GM18870 (cell line): ENCODE measurements around the gene HPCAL4.

Source experiments
- ATAC-seq: cut with Tn5 transposase; IDR thresholded peaks from one replicate; pipeline ENCODE4 v1.9.1; 2021; ENCODE audit warnings: moderate library complexity; ENCODE audit not compliant: unreplicated experiment

The HPCAL4 gene

DNA sequence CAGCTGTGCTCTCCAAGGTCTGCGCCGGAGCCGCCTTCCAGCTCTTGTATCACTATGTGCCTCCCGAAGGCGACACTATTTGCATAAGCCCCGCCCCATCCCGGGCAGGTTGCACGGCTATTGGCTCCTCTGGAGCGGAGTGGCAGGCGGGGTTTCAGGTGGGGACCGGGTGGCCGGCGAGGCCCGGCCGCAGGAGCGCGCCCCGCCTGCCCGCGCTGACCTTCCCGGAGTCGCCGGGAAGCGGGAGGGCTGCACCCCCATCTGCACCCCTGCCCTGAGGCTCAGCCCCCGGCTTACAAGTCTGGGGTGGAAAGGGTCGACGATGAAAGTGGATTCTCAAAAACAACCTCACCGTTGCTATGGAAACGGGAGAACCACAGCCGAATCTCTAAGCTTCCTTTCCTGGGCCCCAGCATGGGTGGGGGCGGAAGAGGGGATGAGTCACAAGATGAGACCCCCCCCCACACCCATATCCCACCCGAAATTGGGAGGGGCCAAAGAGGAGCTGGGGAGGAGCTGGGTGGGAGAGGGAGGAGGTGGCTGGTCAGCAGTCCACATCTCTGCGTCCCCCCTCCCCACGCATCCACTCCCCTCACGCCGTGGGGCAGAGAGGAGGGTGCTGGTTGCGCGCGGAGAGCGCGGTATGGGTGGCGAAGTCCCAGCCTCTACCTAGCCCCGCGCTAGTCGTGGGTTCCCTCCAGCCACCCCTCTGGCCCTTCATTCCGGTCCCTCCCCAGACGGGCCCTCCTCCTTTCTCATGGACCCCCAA lies at the start of gene HPCAL4:
Gene HPCAL4 (minus strand): TSS at position 51 of the 769 bp plus-strand sequence. CDS start 6,830 bp downstream, outside the sequence.
- no peak for ATAC-seq

DNA sequence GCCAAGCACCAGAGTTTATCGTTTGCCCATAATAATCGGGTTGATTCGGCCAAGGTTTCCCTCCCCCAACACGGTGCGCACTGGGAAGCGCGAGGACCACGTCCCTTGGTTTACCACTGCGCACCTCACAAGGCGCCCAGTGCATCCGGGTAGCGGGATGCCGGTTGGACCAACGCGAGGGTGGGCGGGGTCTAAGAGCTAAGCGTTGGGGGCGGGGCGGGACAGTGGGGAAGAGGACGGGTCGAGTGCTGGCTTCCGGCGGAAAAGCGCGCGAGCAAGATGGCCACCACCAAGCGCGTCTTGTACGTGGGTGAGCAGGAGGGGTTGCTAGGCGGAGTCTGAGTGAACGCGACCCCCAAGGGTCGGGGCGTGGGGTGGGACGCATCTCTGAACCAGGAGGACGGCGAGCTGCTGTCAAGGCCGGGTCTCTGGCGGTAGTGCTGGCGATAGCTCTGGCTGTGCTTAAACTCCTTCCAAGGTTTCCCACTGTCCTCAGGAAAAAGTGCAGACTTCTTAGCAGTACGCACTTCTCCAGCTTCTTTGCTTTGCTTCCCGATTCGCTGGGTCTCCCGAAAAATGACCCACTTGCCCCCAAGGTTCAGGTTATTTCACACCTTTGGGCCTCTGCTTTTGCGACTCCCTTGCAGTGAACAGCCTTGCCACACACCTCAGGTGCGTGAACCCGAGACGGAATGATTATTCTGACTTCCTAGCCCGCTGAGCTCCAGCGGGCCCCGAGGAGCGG lies 47.6 kb upstream of the HPCAL4 start, which contains the start of gene PPIE:
Gene PPIE (plus strand): TSS at position 261 of the 745 bp plus-strand sequence. CDS start 19 bp downstream, at position 280.
- no peak for ATAC-seq

DNA sequence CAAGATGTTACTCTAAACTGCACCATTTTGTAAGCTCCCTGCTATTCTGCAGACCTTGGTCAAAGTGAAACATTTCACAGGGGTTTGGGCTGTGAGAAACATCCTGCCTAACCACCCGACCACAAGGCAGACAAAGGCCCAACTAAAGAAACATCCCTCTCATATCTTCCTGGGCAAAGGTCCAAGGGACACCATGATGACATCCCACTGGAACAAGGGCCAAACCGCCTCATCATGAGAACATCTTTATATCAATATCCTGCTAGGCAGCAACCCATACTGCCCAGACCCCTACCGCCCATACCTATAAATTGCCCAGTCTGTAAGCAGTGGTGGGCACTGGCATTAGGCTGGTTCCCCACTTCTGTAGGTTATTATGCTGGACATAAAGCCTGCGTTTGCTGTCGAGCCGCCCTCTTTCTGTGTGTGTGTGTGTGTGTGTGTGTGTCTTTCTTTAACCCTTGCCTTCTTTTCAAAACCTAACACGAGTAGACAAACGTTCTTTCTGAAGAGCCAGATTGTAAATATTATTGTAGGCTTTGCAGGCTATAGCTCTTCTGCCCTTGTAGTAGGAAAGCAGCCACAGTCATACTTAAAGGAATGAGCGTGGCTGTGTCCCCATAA lies 46.4 kb upstream of the HPCAL4 start:
- ATAC-seq: no peak

DNA sequence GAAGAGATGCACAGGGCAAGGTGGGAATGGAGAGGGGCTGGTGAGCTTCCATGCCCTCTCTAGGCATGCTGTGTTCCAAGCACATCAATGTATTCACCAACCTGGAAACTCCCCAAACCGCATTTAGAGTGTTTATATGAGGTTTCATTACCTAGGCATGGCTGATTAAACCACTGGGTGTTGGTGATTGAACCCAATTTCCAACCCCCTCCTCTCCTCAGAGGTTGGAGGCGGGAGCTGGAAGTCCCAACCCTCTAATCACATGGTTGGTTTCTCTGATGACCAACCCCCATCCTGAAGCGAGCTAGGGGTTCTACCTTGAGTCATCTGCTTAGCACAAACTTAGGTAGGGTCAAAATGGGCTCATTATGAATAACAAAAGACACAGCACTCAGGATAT lies 44.5 kb upstream of the HPCAL4 start:
- no peak for ATAC-seq

DNA sequence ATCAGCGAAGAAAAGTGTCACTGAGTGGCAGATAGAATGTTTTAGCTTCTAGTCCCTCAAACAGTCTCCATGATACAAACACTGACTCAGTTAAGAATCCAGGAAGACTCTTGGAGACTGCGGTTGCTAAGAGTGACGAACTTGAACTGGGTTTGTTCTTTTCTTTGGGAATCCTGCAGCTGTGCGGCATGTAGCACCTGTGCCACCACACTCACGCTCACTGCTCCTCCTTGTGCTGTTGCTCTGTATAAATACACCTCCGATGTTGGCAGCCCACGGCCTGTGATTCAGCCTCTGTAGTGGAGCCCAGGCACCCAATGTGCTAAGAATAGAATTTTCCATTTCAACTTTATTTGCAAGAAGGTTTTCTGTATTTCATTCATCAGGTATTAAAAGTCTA lies 41.9 kb upstream of the HPCAL4 start:
- ATAC-seq: no peak

DNA sequence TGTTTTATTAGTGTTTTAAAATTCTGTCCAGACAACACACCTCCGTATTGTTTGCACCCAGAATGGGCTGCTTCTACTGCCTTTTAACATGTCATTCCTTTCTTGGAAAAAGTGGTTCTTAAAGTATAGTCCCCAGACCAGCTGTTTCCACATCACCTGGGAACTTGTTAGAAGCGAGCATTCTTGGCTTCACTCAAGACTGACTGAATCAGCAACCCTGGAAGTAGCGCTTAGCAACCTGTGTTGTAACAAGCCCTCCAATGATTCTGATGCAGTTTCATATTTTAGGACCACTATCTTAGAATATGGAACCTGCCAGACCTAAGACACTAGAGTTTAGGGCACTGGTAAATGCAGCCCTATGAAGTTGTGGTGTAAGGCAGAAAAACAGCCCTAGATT lies 41.5 kb upstream of the HPCAL4 start:
- no peak for ATAC-seq

DNA sequence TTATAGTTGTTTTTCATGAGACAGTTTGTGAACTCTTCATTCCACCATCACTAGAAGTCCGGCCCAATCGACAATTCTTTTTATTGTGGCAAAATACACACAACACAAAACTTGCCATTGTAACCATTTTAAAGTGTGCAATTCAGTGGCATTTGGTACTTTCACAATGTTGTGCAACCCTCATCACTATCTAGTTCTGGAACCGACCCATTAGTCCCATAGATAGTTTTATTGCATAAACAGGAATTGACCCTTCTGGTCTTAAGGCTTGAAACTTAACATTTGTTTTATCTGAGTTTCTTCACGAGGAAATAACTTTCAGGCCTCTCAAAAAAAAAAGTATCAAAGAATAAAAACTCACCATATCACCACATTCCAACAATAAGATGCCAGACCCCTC lies 38.6 kb upstream of the HPCAL4 start:
- no peak for ATAC-seq

DNA sequence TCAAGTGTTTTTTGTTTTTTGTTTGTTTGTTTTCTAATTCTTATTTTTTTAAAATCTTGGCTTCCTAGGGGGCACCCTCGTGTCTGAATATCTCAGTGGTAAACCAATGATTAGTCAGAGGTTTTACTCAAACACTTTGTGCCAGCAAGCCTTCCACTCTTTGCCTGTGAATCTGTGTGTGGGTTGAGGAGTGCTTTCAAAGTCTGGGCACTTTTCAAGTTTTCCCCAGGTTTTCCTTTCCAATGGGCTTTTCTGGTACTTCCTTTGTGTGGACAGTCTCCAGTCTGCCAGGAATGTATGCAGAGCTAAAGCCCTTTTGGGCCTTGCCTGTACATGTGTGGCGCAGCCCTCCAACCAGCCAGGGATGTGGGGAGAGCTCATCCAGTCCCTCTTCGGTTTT lies 37.8 kb upstream of the HPCAL4 start:
- ATAC-seq: no peak

DNA sequence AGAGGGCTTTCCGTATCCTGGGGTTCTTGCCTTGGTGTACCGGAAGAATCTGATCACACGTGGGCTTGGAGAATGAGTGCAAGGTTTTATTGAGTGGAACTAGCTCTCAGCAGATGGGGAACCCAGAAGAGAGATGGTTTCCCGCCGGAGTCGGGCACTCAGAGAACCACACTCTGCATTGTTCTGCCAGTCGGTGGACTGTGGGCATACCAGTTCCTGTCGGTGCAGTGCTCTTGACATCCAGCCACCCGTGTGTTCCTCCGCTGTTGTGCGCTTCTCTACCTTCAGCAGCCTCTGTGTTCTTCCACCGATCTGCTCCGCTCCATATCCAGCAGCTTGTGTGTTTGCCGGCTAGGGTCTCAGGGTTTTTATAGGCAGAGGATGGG lies 36.7 kb upstream of the HPCAL4 start:
- no peak for ATAC-seq

DNA sequence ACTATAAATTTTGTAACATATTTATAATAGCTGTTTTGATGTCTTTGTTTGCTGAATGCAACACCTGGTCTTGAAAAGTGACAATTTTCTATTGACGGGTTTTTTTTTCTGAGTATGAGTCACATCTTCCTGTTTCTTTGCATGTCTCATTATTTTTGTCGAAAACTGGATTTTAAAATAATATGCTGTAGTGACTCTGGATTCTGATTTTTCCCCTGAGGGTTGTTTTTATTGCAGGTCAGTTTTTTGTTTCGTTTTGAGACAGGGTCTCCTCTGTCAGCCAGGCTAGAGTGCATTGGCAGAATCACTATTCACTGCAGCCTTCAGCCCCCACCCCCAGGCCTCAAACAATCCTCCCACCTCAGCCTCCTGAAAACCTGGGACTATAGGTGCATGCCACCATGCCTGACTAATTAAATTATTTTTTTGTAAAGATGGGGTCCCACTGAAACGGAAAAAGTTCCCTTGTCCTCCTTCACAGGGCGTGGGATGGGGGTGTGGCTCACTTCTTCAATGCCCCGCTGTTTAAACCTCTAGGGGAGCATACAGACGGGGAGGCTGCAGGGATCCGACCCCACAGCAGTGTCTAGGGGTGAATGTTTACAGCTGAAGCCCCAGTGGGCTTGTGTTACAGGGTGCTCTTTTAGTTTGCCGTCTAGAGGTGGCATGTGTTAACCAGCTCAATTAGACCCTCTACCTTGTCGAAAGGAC lies 36.1 kb upstream of the HPCAL4 start:
- ATAC-seq: no peak

DNA sequence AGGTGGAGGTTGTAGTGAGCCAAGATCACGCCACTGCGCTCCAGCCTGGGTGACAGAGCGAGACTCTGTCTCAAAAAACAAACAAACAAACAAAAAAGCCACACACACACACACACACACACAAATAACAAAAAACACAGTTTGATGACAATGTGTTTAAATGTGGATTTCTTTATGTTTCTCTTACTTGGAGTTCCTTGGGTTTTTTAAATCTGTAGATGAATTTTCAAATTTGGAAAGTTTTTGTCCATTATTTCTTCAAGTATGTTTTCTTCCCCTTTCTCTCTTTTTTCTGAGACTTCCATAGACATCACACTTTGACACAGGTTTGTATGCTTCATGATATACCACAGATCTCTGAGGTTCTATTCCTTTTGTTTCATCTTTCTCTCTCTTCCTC lies 35.4 kb upstream of the HPCAL4 start:
- ATAC-seq: no peak

DNA sequence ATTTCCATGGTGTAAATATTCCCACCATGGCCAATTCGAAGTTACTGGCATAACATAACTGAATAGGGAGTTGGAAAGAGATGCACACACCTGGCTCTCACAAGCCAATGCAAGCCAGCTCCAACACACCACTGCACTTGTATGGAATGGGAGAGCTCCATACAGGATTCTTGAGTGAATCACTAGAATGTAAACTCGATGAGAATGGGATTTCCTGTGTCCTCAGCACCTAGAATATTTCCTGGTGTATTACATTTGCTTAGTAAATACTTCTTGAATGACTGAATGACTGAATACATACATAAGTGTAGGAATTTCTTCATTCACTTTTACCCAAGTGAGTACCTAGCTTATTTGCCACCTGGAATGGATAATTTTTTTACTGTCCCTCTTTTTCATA lies 31.3 kb upstream of the HPCAL4 start:
- ATAC-seq: no peak

DNA sequence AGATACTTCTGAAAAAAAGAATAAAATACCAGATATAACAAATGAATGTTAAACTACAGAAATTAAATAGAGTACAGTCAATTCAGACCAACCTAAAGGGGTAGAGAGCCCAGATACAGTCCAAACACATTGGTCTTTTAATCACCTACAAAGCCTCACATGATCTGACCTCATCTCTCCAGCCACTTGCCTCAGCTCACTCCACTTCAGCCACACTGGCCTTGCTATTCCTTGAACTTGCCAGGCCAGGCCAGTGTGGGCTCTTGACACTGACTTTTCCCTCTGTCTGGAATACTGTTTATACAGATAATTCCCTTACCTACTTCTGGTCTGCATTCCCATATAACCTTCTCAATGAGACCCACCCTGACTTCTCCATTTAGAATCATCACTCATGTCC lies 30.4 kb upstream of the HPCAL4 start:
- ATAC-seq: no peak

DNA sequence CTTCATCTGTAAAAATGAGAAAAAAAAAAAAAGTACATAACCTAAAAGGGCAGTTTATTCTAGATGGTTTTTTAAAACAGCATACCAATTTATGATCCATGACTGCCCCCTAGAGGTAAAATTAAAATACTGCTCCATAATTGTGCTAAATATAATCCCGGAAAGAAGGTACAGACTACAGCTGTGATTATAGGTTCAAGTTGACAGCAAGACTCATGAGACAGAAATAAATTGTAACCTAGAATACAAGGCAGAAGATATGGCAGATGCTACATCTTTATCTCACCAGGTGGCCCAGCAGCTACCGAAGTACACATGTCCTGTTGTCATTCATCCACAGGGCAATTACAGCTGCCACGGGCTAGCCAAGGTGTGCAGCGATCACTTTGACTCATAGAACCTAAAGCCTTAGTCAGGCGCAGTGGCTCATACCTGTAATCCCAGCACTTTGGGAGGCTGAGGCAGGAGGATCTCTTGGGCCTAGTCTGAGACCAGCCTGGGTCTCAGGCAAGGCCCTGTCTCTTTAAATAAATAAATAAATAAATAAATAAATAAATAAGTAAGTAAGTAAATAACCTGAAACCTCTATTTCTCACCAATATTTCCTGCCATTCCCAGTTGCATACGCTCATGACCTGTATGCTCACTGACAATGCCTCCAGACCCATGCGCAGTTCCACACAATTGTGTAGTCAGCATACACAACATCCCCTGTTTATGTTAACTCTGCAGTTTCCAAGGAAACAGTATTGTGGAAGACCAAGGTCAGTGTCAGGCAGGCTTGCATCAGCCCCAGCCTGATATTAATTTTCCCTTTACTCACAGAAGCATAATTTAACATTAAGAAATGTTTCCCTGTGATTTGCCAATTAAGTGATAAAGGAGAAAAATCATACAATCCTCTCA lies 29.1 kb upstream of the HPCAL4 start:
- no peak for ATAC-seq

DNA sequence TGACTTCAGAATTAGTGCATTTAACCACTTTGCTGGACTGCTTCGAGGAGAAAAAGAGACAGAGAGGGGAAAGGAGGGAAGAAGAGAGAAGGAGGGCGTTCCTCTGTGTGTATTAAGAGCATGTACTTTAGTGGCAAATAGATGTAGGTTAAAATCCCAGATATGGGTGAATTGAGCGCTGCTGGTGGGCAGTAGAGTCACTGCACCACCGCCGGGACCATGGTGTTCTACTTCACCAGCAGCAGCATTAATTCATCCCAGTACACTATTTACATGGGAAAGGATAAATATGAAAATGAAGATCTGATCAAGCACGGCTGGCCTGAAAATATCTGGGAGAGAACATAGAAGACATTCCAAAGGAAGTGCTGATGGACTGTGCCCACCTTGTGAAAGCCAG lies 26.6 kb upstream of the HPCAL4 start:
- ATAC-seq: no peak

DNA sequence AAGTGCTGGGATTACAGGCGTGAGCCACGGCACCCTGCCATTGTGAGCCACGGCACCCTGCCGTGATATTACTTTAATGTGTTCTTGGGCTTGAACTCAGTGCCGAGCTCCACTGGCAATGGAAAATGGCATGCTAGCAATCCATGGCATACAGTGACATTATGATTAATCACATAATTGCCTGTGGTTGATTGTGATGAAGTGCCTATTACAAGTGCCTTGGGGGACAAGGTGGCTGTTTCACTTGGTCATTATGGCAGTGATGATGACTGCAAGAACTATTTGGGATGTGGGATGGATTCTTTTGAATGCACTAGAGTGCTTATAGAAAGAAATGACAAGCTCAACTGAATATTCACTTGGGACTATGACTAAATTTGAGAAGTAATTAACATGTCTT lies 22.3 kb upstream of the HPCAL4 start:
- no peak for ATAC-seq

DNA sequence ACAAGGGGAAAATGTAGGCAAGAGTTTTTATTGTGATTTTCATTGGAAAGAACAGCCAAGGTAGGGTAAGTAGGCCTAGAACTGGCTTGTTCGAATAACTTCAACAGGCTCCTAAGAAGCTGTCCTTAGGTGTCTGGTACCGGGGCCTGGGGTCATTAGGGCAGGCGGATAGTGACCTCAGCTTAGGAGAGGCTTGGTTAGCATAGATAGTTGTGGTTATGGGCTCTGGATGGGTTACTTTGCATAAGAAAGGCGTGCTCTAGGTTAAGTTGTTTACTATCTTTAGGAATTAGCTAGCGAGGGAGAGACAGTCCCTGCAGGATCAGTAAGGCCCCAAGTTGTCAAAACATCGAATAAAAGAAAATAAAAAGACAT lies 20.7 kb upstream of the HPCAL4 start:
- no peak for ATAC-seq

DNA sequence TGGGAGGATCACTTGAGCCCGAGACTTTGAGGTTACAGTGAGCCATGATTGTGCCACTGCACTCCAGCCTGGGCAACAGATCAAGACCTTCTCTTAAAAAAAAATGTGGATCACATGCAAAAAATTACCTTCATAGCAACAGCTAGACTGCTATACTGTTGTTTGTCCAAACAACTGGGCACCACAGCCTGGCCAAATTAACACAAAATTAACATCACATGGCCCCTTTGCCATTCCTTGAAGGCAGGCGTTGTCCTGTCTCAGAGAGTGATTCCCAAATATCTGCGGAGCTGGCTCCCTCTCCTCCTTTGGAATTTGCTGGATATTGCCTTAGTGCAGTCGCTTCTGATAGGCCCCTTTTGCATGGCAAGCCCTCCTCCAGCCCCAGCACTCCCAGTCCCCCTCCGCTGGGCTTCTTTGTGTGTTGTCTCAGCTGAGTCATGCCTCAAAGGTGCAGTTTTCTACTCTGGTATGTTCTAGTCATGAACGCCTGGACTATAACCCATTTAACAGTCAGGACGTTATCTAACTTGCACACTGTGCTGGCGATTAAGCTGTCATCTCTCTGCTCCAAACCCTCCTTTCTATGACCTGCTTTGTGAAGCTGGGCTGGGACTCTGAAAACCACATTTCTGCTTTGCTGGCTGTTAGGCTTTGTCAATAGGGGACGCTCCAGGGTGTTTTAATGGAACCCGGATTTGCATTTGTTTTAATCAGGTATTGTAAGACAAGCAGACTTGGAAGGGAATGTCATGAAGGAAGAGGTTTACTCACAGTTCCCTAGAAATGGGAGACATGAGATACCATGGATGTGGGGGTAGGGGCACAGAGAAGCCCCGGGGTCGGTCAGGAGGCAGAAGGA lies 20.1 kb upstream of the HPCAL4 start:
- ATAC-seq: no peak

DNA sequence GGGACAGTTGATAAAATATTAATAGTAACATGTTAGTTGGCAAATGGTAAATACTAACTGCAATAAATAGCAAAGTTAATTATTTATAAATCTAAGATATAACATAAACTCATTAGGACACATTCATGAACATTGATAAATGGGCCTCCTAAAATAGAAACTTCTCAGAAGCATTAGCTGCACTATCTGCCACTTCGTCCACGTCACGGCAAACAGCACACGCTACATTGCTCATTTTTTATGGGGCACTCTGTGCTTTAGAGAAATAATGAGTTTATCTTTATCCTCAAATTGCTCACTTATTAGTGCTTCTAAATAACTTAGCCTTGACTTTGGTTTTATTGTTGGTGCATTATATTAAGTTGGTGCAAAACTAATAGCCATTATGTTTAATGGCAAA lies 16.3 kb upstream of the HPCAL4 start:
- ATAC-seq: no peak
